Mucosa of descending colon (tissue), 3 donors: ENCODE measurements around the gene DRC7. TPM values are rescaled to one million over a fixed set of nuclear protein-coding genes. Genes with fewer than 3 reads are reported as not detected.

ENCODE experiments used
- ATAC-seq: fragments of 200-7000 bp; cut with Tn5 transposase; one replicate; pipeline ENCODE4 v1.9.1; 2020; ENCODE audit warnings: mild to moderate bottlenecking, moderate library complexity
- DNase-seq, 3 donors: peaks; one replicate each; pipeline ENCODE4 v3.0.0-alpha.2; 2020
- H3K36me3 ChIP-seq: fragments of 200-600 bp; one replicate; pipeline ENCODE4 v1.8.0; 2021; ENCODE audit warnings: low read depth, mild to moderate bottlenecking
- H3K4me1 ChIP-seq: fragments of 200-600 bp; one replicate; pipeline ENCODE4 v1.8.0; 2021; ENCODE audit warnings: low read depth, mild to moderate bottlenecking
- H3K4me3 ChIP-seq: fragments of 200-600 bp; one replicate; pipeline ENCODE4 v1.8.0; 2021; ENCODE audit warnings: mild to moderate bottlenecking
- H3K9me3 ChIP-seq: fragments of 200-600 bp; one replicate; pipeline ENCODE4 v1.8.0; 2021; ENCODE audit warnings: mild to moderate bottlenecking
- intact Hi-C, 2 donors: fragments of 100-400 bp; cut with DNase I in 1 of 2; cut with micrococcal nuclease in 1 of 2; formaldehyde crosslinking; loops; one replicate each; pipeline versions ENCODE4 v1.11.0 to v1.11.1; 2022; cut with DNase I, micrococcal nuclease
- total RNA-seq, 3 donors: library from RNA; stranded (reverse); fragmentation: NEBNext Ultra II Directional in 2 of 3; extraction: Animal tissue kit (Norgen Biotek cat#: 25700) in 2 of 3; gene quantifications; one replicate each; pipeline versions ENCODE4 v1.2.1 to v1.2.4, GENCODE V29; 2021 to 2023
- TF ChIP-seq, protein P1 (sequence below): fragments of 200-600 bp; IDR thresholded peaks from one replicate; pipeline ENCODE4 v1.8.0; 2022; ENCODE audit warnings: antibody characterized with exemption, mild to moderate bottlenecking
- donor health status: DM: no; HTN: no; CAD: no; lungs with moderate emphysema.
- donor health status: DM: no; HTN: no; CAD: no.
- donor health status: DM: no; HTN: yes; CAD: no.

DRC7 gene
- total RNA-seq, 3 donors from 2014 or later, result not detected

- no peak overlapping the region for H3K4me3 ChIP-seq
- DNase-seq (no peak), ATAC-seq (no peak)
- H3K9me3 ChIP-seq, result no peaks in the 10 kb centered on the region
- H3K4me1 ChIP-seq, result no peaks in the 10 kb centered on the region
- H3K36me3 ChIP-seq, result no peaks in the 10 kb centered on the region
- TF ChIP-seq, protein P1, sequence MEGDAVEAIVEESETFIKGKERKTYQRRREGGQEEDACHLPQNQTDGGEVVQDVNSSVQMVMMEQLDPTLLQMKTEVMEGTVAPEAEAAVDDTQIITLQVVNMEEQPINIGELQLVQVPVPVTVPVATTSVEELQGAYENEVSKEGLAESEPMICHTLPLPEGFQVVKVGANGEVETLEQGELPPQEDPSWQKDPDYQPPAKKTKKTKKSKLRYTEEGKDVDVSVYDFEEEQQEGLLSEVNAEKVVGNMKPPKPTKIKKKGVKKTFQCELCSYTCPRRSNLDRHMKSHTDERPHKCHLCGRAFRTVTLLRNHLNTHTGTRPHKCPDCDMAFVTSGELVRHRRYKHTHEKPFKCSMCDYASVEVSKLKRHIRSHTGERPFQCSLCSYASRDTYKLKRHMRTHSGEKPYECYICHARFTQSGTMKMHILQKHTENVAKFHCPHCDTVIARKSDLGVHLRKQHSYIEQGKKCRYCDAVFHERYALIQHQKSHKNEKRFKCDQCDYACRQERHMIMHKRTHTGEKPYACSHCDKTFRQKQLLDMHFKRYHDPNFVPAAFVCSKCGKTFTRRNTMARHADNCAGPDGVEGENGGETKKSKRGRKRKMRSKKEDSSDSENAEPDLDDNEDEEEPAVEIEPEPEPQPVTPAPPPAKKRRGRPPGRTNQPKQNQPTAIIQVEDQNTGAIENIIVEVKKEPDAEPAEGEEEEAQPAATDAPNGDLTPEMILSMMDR, result no peak
- intact Hi-C loops, result no loop called here
Observed at GRCh38 chr16:57651344-57652333, 43.0 kb upstream of the DRC7 start.

DNA sequence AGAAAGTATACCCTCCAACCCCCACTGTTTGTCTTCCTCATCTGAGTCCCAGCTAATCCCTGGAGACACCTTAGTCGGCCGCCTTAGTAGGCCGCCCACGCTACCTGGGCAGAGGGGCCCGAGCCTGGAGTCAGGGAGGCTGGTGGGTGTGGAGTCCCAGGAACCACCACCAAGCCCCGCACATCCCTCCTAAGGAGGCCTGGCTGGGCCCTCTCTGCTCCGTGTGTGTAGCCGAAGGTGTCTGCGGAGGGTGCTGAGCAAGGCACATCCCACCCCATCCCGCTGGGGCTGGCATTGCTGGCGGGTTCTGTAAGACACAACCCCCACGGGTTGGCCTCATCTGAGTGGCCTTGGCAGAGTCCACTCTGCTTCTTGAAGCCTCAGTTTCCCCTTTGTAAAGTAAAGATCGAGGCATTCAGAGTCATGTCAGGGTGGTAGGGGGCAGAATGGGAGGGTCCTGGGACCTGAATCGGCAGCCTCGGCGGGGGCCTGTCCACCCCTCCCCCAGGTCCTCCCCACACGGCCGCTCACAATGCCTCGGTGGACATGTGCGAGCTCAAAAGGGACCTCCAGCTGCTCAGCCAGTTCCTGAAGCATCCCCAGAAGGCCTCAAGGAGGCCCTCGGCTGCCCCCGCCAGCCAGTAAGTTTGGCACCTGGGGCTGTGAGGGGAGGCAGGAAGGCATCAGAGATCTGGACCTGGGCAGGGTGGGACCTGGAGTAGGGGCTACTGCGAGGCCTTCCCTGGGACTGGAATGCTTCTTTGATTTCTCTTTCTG, 41.7 kb upstream of the DRC7 start:
- Histone ChIP-seq H3K36me3 (no peaks in the 10 kb centered on the region), H3K9me3 (no peaks in the 10 kb centered on the region), H3K4me3 (no peak overlapping the region), H3K4me1 (no peaks in the 10 kb centered on the region)
- DNase-seq (peak in 1 of 3 donors; percentile 17), ATAC-seq (no peak)
- TF ChIP-seq, protein P1, result no peak
- intact Hi-C loops, result no loop called here

- no peaks in the 10 kb centered on the region for H3K9me3 ChIP-seq
- peak in 1 of 3 donors; percentile 28 for DNase-seq
- intact Hi-C loops, result no loop called here
- H3K36me3 ChIP-seq, result no peaks in the 10 kb centered on the region
- H3K4me1 ChIP-seq, result no peaks in the 10 kb centered on the region
- ATAC-seq, result no peak
- H3K4me3 ChIP-seq, result no peak overlapping the region
- TF ChIP-seq, protein P1, result no peak
Observed at GRCh38 chr16:57653936-57654335, 40.7 kb upstream of the DRC7 start.

DNA sequence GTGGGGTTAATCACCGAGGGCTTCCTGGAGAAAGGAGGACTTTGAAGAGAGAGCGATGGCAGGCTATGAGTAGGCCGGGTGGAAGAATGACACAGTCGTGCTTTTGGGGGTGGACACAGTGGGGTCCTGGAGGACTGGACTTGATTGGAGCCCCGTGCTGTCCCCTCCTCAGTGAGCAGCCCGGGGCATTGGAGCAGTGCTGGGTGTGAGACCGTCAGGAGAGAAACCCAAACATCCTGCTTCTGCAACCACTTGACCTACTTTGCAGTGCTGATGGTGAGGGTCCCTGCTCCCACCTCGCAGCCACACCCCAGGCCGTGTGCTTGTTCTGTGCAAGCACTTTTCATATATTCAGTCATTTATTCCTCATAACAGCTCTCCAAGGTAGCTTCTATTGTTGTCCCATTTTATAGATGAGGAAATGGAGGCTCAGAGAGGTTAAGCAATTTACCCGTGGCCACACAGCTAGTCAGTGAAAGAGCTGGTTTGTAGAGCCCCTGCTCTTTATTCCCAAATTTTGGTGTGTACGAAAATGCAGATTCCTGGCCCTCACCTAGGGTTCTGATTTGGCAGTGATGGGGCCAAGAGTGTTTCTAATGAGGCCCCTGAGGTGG, 38.2 kb upstream of the DRC7 start:
- no peaks in the 10 kb centered on the region for H3K9me3 ChIP-seq
- TF ChIP-seq, protein P1, result no peak
- DNase-seq, result no peak
- no peak for ATAC-seq
- no peaks in the 10 kb centered on the region for H3K36me3 ChIP-seq
- H3K4me3 ChIP-seq, result no peak overlapping the region
- H3K4me1 ChIP-seq, result no peaks in the 10 kb centered on the region
- intact Hi-C loops, result no loop called here

DNA sequence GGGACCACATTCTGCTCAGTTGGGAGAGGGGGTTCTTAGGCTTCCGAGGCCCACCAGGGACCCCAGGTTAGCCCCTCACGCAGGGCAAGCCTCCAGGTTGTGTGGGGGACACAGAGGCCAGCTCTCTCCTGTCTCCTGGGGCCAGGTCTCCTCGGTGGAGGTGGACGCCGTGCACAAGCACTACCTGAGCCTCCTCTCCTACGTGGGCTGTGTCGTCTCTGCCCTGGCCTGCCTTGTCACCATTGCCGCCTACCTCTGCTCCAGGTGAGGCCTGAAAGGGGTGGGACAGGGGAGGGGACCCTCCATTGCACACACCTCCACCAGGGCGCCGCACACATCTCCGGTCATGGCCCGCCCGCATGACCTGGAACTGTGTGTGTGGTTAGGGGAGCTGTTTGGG, 37.4 kb upstream of the DRC7 start:
- Histone ChIP-seq H3K4me1 (no peaks in the 10 kb centered on the region), H3K9me3 (no peaks in the 10 kb centered on the region), H3K4me3 (no peak overlapping the region), H3K36me3 (no peaks in the 10 kb centered on the region)
- TF ChIP-seq, protein P1, result no peak
- ATAC-seq (no peak), DNase-seq (no peak)
- intact Hi-C loops, result no loop called here
